HG02763 (cell line): ENCODE data around the gene HCRT.
"Not testable (repeated sequence)": the region's sequence is repeated elsewhere in the genome, so short reads cannot be mapped to it uniquely, and the experiment has no call there.

ENCODE experiments used
- ATAC-seq: cut with Tn5 transposase; IDR thresholded peaks from one replicate; pipeline ENCODE4 v1.9.1; 2021; ENCODE audit warnings: mild to moderate bottlenecking, moderate library complexity; ENCODE audit not compliant: unreplicated experiment

Gene HCRT

DNA sequence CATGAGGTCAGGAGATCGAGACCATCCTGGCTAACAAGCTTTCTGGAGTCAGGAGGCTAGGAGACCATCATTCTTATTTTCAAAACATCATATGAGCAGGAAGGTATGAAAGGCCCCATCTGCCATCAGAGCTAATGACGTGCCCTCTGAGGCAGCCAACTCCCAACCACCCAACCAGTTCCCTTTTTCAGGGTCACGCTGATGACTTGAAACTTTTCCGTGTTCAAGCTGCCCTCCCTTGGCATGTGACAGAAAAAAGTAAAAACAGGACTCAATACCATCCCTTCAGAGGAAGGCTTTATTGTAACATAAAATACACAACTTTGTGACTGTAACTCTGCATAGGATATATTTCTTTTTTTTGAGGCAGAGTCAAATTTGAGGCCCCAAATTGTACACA, 13.6 kb upstream of the HCRT start:
- ATAC-seq: no peak

DNA sequence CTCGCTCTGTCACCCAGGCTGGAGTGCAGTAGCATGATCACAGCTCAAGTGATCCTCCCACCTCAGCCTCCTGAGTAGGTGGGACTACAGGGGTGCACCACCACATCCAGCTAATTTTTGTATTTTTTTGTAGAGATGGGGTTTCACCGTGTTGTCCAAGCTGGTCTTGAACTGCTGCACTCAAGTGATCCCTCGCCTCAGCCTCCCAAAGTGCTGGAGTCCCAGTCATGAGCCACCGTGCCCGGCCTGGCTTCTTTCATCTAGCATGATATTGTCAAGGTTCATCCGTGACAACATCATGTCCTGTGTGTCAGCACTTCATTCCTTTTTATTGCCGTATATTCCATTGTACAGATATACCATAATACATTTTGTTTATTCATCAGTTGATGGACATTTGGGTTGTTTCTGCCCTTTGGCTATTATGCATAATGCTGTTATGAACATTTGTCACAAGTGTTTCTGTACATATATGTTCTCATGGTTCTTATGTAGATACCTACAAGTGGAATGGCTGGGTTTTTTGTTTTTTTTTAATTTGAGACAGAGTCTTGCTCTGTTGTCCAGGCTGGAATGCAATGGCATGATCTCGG, 12.4 kb upstream of the HCRT start:
- no peak for ATAC-seq

DNA sequence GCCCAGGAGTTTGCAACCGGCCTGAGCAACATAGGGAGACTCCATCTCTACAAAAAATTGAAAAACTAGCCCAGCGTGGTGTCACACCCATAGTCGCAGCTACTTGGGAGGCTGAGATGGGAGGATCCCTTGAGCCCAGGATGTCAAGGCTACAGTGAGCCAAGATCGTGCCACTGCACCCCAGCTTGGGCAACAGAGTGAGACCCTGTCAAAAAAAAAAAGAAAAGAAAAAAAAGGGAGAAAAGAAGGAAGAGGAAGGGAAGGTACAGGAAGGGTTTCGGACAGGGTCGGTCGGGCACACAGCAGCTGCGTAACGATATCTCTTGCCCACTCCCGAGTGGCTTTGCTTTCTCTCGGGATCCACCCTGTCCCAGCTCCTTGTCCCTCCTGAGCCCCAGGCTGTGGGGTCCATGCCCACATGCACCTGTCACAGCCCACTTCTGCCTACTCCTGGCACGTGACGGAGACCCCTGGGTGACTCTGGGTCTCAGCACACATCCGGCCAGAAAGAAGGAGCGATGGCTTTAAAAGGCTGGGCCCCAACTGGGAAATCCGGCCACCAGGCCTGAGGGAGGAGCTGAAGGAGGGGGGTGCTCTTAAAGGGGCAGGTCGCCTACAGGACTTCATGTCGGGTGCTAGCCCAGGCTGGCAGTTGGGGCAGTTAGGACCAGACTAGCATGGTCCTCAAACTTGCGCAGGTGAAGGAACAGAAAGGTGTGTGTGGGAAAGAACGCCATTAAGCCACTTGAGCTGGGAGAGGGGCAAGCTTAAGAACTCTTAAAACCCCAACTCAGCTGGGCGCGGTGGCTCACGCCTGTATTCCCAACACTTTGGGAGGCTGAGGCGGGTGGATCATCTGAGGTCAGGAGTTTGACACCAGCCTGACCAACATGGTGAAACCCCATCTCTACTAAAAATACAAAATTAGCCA, 9.0 kb upstream of the HCRT start, which contains the start of gene GHDC:
Gene GHDC, minus strand, starts transcription at position 526 of the 931 bp plus-strand sequence. CDS start 913 bp downstream, outside the sequence.
- peak; percentile 88 for ATAC-seq

GRCh38 chr17:42193216-42193968, 8.1 kb upstream of the HCRT start:
- no peak for ATAC-seq

DNA sequence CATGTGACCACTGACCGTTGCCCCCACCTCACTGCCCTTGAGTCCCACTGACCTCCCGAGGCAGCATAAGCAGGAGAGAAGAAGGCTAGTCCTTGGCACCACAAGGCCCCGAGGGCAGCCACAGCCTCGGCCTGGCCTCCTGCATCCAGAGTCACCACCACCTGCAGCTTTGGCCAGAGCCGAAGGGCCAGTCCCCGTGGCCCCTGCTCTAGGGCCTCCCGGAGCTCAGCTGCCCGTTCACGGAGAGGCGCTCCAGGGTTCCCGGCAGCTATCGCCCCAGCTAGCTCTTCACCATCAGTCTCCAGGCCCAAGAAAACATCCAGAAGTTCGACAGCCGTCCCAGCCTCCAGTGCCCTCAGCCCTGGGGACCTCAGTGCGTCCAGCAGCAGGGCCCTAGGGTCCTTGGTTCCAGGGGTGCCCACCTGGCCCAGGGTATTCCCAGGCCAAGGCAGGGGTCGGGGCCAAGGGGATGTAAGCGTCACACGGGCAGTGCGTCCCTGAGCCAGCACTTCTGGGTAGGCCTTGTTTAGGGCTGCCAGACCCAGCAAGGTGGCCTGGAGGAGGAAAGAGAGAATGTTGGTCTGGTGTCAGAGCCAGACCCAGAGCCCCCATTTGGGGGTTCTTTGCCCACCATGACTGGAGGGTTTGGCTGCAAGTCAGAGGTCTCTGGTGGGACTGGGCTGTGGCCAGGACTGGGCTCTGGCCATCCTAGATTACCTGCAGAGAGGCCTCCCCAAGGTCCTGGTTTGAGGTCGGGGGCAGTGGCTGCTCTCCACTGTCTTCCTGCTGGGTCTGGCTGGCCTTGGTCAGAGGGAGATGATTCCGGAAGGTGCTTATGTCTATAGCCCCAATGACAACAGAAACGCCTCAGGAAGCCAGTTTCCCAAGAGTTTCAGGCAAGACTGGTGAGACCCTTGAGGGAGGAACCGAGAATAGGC, 7.2 kb upstream of the HCRT start:
- ATAC-seq: no peak

GRCh38 chr17:42191275-42191608, 6.0 kb upstream of the HCRT start:
- ATAC-seq: no peak

DNA sequence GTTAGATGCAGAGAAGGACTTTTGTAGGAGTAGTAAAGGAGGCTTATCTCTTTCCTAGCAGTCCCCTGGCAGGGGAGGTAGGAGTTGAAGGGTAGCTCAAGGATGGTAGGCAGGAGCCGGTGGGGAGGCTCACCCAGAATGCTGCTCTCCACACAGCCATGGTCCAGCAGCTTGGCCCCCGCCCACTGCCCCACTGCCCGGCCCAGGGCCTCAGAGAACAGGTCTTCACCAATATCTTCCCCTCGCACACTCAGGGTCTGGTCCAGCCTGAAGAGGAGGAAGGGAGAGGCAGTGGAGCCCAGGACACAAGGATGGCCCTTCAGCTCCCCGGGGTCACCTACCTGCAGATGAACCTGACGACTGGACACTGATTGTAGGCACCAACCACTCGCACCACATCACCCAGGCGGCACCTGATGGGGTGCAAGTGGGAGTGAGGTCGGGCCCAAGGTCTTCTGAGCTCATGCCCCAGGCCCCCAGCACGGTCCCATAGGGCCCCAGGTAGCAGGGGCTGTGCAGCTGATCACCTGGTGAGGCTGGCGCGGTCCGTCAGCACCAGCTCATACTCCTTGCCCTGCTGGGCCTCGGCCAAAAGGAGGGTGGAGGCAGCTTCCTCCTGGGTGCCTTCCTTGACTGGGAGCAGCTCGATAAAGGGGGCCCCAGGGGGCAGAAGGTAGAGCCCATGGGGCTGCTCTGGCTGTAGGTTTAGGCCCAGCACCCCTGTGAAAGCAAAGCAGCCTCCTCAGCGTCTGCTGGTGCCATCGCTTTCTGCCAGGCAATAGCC, 5.4 kb upstream of the HCRT start:
- ATAC-seq: no peak

DNA sequence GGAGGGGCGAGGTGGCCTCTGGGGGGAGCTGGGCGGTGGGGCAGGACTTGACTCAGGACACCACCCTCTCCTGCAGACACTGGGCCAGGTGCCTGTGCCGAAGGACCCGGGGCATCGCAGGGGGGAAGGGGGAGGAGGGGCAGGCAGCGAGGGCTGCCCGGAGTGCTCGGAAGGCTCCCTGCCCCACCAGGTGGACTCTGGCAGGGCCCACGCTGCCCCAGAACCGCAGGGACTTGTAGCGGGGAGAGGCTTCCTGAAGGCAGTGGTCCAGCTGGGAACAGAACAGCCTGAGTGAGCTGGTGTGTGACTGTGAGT, 4.4 kb upstream of the HCRT start:
- no peak for ATAC-seq

DNA sequence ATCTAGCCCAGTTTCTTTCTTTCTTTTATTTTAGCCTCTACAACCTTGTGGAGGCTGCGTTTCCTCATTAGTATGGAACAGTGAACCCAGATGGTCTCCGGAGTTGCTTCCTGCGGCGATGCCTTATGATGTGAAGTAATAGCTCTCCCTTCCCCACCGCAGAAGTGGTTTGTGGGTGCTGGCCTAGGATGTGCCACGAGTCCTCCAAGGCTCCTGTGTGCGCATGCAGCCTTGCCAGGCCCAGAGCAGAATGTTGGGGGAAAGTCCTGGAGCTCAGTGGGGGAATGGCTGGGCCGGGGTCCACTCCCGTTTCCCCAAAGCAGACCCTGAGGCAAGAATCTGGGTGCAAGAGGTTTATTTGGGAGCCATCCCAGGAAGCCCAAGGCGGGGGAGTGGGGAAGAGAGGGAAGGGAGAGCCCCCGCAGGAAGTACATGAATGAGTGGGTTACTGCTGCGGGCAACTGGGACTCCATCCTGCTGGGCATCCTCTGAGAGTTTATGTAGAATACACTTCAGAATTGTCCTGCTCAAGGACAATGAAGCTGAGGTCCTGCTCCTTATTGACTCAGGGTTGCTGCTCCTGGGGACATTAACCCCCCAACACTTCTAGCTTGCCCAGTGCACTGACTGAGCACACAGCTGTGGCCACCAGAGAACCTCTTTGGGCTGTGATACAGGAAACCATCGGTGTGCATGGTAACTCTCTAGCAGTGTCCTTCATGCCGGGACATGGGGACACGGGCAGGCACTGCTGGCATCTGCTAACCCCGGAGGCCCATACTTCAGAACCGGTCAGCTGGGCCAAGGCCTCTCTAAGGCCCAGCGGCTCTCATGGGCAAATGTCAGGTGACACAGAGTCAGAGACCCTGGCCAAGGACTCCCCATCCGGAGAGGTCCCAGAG, 3.7 kb upstream of the HCRT start:
- ATAC-seq: no peak

DNA sequence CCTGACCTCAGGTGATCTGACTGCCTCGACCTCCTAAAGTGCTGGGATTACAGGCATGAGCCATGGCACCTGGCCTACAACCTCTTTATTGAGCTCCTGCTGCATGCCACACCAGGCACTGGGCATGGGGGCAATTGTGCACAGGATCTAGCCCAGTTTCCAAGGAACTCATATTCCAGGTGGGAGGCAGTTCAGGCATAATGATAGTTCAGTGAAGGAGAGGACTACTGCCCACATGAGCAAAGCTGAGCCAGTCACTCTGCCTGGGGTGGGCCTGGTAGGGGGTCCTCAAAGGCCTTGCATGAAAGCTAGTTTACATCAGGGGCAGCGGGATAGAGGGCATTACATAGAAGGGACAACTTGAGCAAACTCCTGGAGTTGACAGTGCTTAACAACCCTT, 2.6 kb upstream of the HCRT start:
- no peak for ATAC-seq

DNA sequence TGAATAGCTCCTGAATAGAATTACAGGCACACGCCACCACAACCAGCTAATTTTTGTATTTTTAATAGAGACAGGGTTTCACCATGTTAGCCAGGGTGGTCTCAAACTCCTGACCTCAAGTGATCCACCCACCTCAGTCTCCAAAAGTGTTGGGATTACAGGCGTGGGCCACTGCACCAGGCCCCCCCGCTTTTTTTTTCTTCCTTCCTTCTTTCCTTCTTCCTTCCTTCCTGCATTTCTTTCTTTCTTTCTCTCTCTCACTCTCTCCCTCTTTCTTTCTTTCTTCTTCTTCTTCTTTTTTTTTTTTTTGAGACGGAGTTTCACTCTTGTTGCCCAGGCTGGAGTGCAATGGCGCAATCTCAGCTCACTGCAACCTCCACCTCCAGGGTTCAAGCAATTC, 939 bp upstream of the HCRT start:
- ATAC-seq: not testable (repeated sequence)

GRCh38 chr17:42185621-42185930, 324 bp upstream of the HCRT start:
- ATAC-seq: no peak

- ATAC-seq: peak; percentile 67
Measured at GRCh38 chr17:42183741-42184711, 1.2 kb downstream of the HCRT start.

DNA sequence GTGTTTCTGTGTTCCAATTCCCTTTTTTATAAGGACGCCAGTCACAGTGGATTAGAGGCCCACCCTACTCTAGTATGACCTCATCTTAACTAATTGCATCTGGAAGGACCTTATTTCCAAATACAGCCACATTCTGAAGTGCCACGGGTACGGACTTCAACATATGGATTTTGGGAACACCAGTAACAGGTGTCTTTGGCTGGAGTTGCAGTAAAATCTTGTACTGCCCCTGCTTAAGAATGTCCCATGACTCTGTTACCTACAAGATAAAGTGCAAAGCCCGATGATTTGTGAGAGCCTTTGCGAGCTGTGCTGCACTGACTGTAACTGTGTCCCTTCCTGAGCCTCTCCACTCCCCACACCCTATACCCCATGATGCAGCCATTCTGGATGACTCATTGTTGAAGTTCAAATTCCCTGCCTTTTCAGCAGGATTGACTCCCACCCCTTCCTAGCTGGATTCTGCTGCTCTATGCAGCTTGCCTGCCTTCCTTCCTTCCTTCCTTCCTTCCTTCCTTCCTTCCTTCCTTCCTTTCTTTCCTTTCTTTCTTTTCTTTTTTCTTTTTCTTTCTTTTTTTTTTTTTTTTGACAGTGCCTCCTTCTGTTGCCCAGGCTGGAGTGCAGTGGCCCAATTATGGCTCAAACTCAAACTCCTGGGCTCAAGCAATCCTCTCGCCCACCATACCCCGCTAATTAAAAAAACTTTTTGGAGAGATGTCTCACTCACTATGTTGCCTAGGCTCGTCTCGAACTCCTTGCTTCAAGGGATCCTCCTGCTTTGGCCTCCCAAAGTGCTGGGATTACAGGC, 2.1 kb downstream of the HCRT start:
- no peak for ATAC-seq

DNA sequence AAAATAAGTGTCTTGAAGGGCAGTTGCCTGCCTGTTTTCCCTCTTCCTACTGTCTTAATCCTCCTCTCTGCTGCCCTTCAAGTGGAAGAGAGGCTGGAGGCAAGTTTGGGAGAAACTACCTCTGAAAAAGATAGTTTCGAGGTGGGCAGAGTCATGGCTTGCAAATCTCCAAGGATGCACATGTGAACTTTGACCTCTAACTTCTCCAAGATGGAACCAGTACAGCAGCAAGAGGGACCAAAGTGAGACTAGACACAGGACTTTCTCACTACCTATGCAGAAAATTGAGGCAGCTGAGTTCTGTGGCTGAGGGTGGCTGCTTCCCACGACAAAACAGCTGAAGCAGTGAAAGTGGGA, 3.4 kb downstream of the HCRT start:
- no peak for ATAC-seq

GRCh38 chr17:42180922-42181850, 4.1 kb downstream of the HCRT start, which contains the start of gene KCNH4:
Gene KCNH4, minus strand, starts transcription at chr17:42181142. Its CDS starts 197 bp downstream, at chr17:42180945.
- ATAC-seq: peak; percentile 33
